GM19035 (cell line): Measurements from ENCODE around the gene RTKN2.

Experiments
- ATAC-seq: cut with Tn5 transposase; IDR thresholded peaks from one replicate; pipeline ENCODE4 v1.9.1; 2021; ENCODE audit not compliant: unreplicated experiment

The RTKN2 gene

DNA sequence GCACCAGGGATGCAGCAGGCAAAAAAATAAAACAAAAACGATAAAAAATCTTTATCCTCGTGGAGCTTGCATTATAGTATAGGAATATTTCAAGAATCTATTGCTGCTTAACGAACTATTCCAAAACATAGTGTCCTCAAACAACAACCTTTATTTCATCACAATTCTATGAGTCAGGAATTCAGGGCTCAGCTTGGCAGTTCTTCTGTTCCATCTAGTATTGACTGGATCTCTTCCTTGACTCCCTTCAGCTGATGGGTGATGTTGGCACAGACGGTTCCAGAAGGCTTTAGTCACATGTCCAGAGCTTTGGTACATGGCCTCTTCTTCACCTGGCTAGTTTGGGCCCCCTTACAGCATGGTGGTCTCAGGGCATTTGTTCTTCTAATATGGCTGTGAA, 88.0 kb downstream of the RTKN2 start:
- no peak for ATAC-seq

DNA sequence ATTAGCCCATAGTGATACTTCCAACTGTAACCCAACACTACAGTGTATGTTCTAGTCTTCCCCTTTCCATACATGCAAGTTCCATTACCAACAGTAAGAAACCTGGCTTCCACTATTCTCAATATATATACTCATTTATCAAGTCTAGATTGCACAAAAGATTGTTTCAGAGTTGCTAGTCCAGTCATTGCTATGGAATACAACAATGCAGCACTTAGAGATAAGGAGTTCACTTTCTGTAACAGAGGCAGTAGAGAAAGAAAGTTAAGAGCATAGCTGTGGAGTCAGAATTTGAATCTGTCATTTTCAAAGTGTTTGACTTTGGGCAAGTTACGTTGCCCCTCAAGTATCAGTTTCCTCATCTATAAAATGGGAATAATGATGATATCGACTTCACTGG, 90.1 kb downstream of the RTKN2 start:
- no peak for ATAC-seq

DNA sequence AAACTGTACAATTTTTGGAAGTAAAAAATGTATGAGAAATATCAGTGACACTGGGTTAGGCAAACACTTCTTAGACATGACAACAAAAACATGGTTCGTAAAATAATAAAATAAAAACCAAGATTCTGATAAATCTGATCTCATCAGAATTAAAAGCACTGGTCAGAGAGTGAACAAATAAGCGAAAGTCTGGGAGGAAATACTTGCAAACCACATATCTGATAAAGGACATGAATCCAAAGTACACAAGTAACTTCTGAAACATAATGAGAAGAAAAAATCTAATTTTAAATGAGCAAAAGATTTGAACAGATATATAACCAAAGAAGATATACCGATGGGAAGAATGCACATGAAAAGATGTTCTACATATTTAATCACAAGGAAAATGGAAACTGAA, 91.5 kb downstream of the RTKN2 start:
- no peak for ATAC-seq

DNA sequence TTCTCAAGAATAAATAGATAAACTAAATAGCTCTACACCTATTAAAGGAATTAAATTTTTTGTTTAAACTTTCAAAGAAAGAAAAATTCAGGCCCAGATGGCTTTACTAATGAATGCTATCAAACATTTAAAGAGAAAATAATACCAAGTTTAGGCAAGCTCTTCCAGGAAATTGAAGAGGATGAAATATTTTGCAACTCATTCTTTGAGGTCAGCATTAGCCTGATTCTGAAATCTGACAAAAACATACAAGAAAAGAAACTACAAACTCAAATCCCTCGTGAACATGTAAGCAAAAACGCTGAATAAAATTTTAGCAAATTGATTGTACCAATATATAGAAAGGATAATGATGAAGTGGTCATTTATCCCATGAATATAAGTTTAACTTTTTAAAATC, 93.4 kb downstream of the RTKN2 start:
- no peak for ATAC-seq

DNA sequence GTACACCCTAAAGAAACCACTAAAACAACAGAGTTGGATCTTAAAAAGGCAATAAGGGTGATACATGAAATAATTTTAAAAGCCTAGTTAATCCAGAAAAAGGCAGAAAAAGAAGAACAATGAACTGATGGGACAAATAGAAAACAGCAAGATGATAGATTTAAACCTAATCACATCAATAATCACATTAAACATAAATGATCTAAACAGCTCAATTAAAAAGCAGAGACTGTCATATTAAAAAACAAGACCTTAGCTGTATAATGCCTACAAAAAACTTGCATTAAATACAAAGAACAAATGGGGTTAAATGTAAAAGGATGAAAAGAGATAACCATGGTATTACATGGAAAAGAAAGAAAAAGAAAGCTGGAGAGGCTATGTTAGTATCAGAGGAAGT, 96.2 kb downstream of the RTKN2 start:
- no peak for ATAC-seq

DNA sequence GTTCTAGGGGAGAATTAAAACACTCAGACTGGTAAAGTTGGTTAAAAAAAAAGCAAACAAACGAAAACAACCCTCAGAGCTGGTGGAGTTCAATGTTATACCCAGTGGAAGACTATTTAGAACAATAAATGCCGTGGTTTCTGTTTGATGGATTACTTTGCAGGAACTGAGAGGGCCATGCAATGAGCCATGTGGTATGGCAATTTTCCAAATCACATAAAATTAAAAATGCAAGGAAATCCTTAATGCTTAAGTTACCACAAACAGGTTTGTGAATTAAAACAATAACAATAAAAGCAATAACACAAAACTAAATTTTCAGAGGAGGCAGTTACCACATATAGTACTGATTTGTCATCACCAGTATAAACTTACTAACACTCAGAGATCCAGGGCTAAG, 96.9 kb downstream of the RTKN2 start:
- no peak for ATAC-seq

DNA sequence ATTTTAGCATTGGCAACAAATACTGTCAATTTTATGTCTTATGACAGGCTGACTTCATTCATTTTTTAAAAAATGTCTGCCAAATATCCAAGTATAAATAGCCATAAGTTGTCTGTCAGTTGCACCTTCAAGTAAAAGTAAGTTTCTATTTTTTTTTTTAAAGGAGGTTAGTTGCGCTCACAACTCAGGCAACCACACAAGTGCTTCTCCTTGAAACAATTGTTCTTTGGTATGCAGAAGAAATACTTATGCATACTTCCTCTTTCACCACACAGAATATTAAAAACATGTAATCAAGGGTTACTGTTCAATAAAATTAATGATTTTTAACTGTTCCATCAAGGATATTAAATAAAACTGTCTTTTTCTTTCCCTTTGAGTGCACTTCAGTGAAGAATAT, 97.9 kb downstream of the RTKN2 start:
- ATAC-seq = no peak

DNA sequence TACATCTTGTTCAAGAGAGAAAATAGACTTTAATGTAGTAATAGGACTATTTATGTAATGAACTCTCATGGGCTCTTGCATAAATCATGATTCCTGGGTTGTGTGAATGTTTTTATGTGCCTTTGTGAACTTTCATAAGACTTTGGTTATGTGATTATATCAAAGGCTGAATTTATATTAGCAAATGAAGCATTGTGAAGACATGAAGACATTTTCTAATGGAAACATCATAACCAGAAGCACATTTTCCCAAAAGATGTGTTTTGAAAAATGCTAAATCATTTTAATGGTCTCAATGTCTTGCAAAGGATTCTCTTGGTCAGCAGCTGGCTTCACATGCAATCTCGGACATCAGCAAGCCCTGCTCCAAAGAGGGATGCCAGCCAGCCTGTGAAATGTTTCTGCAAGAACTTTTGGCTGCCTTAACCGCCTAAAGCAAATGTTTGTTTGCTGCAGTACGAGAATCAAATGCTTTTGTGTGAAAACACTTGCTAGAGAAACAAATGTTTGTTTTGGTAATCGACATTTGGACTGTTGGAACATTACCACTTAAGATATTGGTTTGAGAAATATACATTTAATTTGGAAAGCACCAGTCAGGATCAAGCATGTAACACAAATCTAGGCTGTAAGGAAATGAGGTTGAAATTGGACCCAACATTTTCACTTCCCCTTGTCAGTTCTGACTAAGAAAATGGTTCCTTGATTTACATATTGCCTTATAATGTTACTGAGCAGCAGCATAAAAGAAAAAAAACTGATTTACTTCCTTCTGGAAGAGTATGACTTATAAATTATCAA, 102.1 kb downstream of the RTKN2 start:
- peak; percentile 98 for ATAC-seq

DNA sequence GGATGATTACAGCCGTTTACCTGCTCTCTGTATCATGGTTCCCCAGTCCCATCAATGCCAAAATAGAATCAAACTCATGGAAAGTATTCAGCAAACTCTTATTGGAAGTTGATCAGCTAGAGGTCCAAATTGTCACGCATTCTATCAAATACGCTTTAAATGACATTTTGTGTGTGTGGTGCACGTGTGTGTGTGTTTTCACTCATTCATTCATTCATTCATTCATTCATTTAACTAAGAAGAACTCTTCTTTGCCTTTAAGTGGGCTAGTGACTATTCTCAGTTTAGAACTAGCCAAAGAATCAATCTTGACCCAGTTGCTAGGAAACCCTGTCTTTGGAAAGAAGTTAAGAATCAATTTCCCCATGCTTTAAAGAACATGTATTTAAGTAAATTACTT, 102.8 kb downstream of the RTKN2 start:
- ATAC-seq = no peak

DNA sequence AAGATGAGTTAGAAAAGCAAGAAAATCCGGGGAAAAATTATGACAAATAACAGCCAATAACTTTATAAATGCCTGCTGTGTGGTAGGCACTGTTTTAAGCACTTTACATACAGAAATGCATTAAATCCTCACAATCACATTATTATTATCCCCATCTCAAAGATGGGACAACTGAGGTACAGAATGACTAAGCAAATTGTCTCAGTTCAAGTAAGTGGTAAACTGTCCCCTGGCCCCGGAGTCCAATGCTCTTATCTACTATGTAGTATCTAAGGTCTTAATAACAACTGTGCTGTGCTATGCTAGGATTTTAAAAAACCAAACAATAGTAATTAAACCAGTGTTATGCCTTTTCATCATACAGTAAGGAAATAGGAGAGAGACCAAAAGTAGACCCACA, 105.6 kb downstream of the RTKN2 start:
- ATAC-seq = no peak

DNA sequence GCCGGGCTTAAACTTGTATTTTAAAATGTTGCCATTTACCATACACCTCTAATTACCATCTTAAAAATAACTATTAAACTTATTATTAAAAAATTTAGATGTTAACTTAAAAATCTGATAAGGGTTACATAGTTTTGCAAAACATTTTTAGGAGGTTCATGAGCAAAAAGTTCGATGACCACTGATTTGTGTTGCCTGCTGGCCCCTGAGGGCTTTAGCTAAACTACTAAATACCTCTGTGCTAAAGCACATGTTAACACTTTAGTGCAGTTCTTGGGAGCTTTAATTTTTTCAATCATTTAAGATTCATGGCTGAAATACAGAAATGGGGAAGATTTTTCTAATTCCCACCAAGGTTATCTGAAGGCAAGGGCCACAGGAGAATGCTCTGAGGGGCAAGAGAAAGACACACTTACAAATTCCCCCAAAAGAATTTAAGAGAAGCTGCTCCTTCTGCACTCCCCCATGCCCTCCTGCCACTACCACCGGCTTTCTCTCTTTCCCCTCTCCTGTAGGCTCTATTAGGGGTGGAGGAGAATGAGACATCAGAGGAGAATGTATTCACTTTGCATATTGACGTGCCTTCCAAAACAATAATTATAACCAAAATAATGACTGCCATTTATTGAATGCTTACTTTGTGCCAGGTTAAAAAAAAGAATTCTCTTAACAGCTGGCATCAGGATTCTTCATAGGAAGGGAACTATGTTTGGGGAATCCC, 106.2 kb downstream of the RTKN2 start:
- no peak for ATAC-seq

DNA sequence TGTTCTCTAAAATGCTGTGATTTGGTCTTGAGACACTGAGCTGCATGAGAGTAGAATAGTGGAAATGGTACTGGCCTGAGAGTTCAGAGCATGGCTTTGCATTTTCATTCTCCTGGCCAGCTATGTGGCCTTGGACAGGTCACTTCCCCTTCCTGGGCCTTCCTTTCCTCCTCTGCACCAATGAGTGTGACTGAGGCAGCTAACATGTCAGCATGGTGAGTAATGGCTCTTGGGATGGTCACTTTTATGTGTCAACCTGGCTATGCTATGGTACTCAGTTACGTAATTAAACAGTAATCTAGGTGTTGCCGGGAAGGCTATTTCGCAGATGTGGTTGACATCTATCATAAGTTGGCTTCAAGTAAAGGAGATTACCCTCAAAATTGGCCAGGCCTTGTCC, 109.3 kb downstream of the RTKN2 start:
- ATAC-seq = no peak

DNA sequence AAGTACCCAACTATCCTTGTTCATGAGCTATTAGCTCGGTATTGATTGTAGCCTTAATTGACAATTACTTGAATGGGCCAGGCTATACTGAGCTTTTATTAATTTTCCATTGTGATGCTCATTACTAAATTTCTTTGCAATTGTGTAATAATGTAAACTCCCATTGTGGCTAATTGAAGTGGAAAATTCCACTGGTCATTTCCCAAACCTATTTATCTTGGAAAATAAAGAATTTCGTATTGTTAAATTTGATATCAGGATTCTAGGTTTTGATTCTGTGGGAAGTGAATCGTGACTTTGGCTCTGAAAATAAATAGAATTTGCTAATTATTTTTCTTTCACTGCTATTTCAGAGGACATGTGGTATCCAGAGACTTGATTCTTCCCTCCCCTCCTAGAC, 111.0 kb downstream of the RTKN2 start:
- ATAC-seq = no peak

DNA sequence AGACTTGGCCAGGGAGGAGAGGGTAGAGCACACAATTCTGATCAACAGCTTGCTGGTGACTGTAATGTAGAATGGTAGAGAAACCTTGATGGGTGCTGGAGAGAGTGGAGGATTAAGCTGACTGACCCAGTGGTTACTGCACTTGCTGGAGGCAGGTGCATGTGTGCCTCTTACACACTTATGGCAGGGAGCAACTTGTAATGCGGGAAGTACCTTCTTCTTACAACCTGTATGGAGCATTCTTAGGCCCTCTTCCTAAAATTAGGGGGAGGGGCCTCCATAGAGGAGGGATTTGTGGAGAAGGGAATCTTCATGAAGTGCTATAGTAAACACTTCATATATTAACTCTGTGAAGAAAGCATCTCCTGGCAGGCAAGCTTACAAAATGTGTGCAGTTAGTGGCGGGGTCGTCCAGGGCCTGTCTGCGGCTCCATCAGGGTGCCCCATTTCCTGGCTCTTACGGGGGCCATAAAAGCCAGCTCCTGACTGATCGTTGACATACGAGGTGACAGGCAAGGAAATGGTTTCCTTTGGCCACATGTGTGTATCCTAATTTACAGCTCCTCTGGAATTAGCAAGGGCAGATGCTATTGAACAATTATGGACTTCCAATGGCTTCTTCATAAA, 113.5 kb downstream of the RTKN2 start:
- ATAC-seq = no peak

DNA sequence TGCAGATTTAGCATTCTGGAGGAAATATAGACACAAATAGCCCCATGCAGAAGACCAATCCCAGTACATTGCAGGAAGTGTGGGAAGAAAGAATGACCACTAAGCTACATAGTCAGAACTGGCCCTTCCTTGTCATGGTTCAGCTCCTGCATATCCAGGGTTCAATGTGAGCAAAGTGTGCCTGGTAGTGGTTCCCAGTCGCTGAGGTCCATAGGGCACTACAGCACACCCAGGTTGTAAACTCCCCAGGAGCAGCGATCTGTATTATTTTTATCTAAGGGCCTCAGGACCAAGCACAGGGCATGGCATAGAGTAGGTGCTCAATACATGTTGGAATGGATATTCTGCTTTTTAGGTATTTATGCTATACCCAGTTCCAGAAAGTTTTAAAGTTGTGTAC, 114.4 kb downstream of the RTKN2 start:
- ATAC-seq = no peak

DNA sequence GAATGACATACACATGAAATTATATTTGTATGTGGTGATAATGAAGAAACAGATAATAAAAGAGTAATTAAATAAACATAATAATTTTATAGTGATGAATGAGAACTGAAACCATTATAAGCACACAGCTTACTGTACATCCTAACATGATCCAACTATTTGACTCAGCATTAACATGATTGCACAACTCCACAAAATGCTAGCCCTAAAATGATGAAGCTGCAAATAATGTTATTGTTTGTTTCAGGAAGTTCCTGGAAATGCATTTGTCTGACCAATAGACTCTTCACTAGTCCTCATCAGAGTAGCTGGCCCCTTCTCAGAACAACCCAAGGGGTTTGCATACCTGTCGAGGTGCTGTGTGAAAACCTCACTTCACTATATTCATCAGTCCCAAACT, 115.5 kb downstream of the RTKN2 start:
- ATAC-seq = no peak

DNA sequence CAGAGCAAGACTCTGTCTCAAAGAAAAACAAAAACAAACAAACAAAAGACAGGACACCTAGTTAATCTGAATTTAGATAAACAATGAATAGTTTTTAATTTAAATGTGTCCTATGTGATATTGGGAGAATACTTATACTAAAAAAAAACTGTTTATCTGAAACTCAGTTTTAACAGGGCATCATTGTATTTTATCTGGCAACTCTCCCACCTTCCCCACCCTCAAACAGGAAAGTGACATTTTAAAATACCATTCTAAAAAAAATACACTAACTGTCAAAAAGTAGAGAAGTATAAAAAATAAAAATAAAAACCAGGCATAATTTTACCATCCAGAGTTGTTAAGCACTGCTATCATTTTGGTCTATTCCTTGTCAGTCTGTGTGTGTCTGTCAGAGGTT, 119.0 kb downstream of the RTKN2 start:
- ATAC-seq = no peak

DNA sequence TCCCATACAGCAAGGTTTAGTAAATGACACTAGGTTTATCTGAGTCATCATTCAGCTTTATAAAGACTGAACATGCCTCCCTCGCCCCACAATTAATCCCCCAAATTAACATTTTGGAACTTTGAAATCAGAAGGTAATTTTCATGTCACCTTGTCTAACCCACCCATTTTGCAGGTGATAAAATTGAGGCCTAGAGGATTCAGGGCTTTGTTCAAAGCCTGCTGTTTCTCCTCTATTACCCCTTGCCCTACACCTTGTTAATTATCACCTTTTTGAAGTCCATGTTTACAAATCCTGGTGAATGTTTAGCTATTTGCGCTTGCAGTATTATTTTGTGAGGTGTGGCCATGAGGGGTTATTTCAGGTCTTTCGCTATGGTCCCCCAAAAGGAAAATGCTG, 120.5 kb downstream of the RTKN2 start:
- no peak for ATAC-seq

DNA sequence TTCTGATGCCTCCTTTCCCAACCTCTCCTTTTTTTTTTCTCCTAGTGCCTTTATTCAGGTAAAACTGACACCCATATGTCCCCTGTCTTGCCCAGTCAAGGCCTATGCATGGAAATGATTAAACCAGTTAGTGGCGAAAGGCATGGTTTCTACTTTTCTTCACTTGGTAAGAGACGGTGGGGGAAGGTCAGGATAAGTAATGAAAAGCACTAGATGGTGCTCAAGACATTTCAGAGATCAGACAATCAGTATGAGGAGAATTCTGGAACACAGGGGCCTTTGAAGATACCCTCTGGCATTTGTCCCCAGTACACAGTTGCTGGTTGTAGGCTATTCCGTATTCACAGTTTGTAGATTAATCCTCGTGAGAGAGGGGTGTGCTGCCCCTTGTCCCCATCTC, 121.2 kb downstream of the RTKN2 start:
- ATAC-seq = no peak

DNA sequence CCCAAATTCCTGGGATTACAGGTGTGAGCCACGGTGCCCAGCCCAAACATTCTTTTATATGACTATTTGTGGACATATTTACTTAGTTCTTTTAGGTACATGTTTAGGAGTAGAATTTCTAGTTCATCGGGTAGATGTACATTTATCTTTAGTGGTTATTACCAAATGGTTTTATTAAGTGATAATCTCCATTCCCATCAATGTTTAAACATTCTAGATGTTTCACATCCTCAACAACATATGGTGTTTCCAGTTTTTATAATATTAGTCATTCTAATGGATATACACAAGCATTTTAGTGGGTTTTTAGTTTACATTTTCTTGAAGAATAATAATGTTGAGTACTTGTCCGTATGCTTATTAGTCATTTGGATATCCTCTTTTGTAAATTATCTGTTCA, 131.7 kb downstream of the RTKN2 start:
- ATAC-seq = no peak

DNA sequence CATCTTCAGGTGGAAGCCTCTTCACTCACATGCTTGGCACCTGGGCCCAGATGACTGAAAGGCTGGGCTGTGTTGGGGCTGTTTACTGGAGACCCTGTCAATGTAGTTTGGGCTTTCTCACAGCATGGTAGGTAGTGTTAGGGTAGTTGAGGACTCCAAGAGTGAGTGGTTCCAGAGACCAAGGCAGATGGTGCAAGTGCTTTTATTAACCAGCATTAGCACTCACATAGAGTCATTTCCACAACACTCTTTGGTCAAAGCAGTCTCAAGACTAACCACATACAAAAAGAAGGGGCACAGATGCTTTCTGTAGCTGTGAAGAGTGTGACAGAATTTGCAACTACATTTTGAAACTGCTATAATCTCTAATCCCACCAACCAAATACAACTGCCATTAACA, 135.0 kb downstream of the RTKN2 start:
- peak; percentile 95 for ATAC-seq
